ENCODE measurements around the gene ARNT2.

DNA sequence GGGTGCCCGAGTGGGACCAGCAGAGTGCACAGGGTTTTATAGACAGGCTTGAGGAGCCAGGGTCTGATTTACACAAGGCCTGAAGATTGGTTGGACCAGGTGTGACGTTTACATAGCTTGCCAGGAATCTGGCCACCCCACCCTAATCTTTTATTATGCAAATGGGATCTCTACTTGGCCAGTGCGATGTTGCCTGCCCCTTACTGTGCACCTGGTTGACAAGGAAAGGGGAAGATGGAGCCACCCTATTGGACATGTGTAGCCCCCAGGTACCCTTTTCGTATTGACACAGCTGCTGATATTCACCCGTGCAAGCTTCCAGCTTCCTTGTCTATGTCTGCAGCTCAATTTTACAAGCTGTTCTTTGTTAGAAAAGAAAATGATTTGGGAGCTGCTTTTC, 132.0 kb downstream of the ARNT2 start:
- TF ChIP-seq, protein P1, sequence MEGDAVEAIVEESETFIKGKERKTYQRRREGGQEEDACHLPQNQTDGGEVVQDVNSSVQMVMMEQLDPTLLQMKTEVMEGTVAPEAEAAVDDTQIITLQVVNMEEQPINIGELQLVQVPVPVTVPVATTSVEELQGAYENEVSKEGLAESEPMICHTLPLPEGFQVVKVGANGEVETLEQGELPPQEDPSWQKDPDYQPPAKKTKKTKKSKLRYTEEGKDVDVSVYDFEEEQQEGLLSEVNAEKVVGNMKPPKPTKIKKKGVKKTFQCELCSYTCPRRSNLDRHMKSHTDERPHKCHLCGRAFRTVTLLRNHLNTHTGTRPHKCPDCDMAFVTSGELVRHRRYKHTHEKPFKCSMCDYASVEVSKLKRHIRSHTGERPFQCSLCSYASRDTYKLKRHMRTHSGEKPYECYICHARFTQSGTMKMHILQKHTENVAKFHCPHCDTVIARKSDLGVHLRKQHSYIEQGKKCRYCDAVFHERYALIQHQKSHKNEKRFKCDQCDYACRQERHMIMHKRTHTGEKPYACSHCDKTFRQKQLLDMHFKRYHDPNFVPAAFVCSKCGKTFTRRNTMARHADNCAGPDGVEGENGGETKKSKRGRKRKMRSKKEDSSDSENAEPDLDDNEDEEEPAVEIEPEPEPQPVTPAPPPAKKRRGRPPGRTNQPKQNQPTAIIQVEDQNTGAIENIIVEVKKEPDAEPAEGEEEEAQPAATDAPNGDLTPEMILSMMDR (conservative IDR thresholded peaks at IDR 0.05; ENCODE audit: low read length): no peak
- no peak for TF ChIP-seq EZH2phosphoT487 (IDR thresholded peaks at IDR 0.05; ENCODE audit: borderline replicate concordance, low read depth, low read length)

Data from OCI-LY7 (cell line).